Fibroblast of the aortic adventitia (primary cell): ENCODE data around the gene KCNJ5. TPM values are rescaled to one million over a fixed set of nuclear protein-coding genes. Genes with fewer than 3 reads are reported as not detected.

ENCODE experiments used
- DNase-seq: peaks from one replicate; pipeline ENCODE4 v3.0.0-alpha.2; 2010; ENCODE audit warnings: low read depth
- H3K4me3 ChIP-seq: 2 replicates; pipeline ENCODE4 v1.5.1; 2011; ENCODE audit warnings: low read depth, mild to moderate bottlenecking, control low read depth, low read length, moderate library complexity
- CTCF ChIP-seq: IDR thresholded peaks from 2 replicates; pipeline ENCODE4 v1.5.1; 2011; ENCODE audit warnings: mild to moderate bottlenecking, low read length, control low read depth, inconsistent platforms; ENCODE audit not compliant: insufficient read depth
- total RNA-seq: library from RNA; depleted of rRNA; stranded (reverse); fragments of >200 nt; gene quantifications from 2 replicates; pipeline ENCODE4 v1.2.3, GENCODE V29; 2012; ENCODE audit warnings: low replicate concordance

KCNJ5 gene
- total RNA-seq, 1 donor = 0.09 TPM

- DNase-seq = no peak
- no peak for TF ChIP-seq CTCF
- no peak overlapping the region for H3K4me3 ChIP-seq
Measured at GRCh38 chr11:128852327-128853023, 38.7 kb upstream of the KCNJ5 start.

- no peak overlapping the region for H3K4me3 ChIP-seq
- TF ChIP-seq CTCF = no peak
- DNase-seq = no peak
Measured at GRCh38 chr11:128853559-128853958, 37.6 kb upstream of the KCNJ5 start.

GRCh38 chr11:128854841-128855240, 36.3 kb upstream of the KCNJ5 start:
- no peak for TF ChIP-seq CTCF
- no peak for DNase-seq
- no peak overlapping the region for H3K4me3 ChIP-seq

GRCh38 chr11:128856241-128856640, 34.9 kb upstream of the KCNJ5 start:
- H3K4me3 ChIP-seq = no peak overlapping the region
- no peak for DNase-seq
- TF ChIP-seq CTCF = no peak

GRCh38 chr11:128857341-128857740, 33.8 kb upstream of the KCNJ5 start:
- H3K4me3 ChIP-seq = no peak overlapping the region
- no peak for TF ChIP-seq CTCF
- DNase-seq = no peak

GRCh38 chr11:128859563-128860441, 31.4 kb upstream of the KCNJ5 start:
- peak; percentile 90 for TF ChIP-seq CTCF
- no peak overlapping the region for H3K4me3 ChIP-seq
- peak; percentile 53 for DNase-seq
